Activated T-cell treated with anti-CD3 and anti-CD28 coated beads for 1 hour (primary cell): Measurements from ENCODE around the gene CNTRL.
"Not testable (repeated sequence)": the region's sequence is repeated elsewhere in the genome, so short reads cannot be mapped to it uniquely, and the experiment has no call there.

Experiments
- DNase-seq: peaks from one replicate; pipeline ENCODE4 v3.0.0-alpha.2; 2020; ENCODE audit warnings: low read depth

Gene CNTRL

DNA sequence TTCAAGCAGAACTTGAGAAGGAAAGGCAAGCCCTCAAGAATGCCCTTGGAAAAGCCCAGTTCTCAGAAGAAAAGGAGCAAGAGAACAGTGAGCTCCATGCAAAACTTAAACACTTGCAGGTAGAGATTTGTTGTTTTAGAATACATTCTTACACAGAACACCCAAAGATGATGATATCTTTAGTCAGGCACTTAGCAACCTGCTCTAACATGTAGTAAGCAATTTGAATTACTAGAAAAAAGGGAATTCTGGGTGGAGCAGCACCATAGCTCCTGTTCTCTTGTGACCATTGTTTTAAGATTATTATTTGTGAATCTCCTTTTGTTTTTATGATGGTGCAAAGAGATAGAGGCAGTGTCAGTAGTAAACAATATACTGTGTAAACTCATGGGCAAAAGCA is 63.8 kb downstream of the CNTRL start:
- DNase-seq: no peak

DNA sequence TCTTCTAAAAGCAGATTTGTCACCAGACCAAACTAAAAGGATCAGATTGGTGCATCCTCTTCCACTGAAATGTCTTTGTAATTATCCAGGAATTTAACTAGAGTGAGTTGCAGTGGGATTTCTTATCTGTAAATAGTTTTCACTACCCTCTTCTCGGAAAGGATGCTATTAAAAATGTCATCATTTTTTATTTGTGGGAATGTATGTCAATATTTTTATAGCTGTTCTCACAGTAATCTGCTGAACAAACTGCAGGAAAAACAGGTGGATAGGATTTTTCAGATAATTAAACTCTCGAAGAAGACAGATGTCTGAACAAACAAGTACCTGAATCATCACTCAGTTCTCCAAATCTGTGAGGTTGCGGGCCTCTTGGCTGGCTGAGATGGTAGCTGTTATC is 64.2 kb downstream of the CNTRL start:
- no peak for DNase-seq

DNA sequence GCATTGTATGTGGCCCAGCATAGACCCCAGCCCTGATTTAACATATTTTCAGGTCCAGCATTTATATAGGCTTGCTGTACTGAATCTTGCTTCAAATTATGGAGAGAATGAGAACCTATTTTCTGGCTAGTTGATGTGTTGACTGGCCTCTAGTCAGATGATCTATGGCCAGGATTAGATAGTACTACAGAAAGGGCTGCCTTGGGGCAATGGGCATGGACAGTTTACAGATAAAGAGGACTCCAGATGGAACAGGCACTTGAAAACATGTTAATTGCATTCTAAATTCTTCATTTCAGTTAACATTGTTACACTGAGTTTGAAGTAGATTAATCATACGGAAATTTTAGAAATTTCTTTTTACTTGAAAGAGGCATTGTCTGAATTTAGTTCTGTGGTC is 65.4 kb downstream of the CNTRL start:
- no peak for DNase-seq

DNA sequence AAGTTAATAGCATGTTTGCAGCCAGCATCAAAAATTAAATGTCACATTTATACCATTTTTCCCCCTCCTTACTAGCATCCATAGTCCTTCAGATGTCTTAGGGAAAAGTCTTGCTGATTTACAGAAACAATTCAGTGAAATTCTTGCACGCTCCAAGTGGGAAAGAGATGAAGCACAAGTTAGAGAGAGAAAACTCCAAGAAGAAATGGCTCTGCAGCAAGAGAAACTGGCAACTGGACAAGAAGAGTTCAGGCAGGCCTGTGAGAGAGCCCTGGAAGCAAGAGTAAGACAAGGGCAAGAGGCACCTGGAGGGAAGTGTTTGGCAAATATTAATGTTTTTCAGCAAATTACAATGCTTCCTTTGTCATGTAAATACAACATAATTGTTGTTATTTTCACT is 66.6 kb downstream of the CNTRL start:
- DNase-seq: no peak

DNA sequence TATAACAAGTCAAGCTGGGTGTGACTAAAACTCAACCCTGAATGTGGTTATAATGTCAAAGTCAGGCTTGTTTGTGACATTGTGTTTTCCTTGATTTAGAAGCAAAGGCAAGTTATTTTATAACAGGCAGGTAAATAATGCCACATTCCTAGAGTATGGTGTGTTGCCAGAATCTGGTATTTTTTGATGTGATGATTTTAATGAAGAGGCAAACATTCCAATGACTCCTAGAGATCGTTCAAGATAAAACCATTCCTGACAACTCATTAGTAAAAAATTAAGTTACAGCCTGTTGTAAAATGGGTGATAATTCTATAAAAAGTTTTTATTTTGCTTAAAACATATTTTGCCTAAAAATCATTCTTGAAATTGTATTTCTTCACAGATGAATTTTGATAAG is 67.0 kb downstream of the CNTRL start:
- no peak for DNase-seq

DNA sequence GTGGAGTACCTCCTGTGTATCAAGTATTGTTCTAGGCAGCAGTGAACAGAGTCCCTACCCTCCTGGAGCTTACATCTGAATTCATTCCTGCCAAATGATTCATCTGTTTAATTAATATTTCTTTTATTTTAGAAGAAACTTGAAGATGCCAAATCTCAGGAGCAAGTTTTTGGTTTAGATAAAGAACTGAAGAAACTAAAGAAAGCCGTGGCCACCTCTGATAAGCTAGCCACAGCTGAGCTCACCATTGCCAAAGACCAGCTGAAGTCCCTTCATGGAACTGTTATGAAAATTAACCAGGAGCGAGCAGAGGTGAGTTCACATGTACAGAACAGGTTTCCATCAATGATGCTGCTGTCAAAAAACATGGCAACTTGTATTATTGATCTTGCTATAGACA is 69.0 kb downstream of the CNTRL start:
- no peak for DNase-seq

DNA sequence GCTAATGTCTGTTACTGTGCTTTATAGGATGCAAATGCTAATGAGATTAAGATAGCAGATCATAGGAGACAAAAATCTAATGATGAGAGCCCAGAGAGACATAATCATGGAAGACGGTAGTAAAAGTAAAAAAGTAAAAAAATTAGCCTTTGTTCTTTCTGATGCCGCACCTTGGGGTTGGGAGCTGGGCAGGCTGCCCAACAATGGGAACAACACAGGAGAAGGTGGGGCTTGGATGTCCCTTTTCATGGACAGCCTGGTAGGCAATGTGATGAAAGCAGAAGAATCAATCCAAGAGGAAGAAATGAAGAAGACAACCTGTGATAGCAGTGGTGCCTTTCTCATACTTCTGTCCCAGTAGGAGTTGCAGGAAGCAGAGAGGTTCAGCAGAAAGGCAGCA is 69.7 kb downstream of the CNTRL start:
- no peak for DNase-seq

DNA sequence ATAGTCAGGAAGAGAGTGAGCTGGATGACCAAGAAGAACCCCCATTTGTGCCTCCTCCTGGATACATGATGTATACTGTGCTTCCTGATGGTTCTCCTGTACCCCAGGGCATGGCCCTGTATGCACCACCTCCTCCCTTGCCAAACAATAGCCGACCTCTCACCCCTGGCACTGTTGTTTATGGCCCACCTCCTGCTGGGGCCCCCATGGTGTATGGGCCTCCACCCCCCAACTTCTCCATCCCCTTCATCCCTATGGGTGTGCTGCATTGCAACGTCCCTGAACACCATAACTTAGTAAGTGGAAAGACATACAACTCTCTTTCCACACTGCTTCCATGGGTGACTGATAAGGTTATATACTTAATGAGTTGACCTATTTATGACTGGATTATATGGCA is 75.4 kb downstream of the CNTRL start:
- no peak for DNase-seq

DNA sequence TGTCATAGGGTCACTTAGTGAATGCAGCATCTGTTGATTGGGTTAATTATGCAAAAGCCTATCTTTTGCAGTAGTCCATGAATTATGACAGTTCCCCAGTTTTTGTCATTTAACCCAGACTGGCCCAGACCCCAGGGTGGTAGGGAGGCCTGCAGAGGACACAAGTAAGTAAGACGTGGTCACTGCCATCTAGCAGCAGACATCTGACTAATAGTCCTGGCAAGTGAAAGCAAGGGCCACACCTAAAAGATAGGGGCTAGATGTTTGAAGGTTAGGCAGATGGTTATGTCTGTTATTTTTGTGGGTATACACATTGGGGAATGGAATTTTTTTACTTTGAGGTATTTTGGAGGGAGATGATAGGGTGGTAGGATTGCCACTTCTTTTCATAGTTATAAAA is 78.9 kb downstream of the CNTRL start:
- DNase-seq: no peak

DNA sequence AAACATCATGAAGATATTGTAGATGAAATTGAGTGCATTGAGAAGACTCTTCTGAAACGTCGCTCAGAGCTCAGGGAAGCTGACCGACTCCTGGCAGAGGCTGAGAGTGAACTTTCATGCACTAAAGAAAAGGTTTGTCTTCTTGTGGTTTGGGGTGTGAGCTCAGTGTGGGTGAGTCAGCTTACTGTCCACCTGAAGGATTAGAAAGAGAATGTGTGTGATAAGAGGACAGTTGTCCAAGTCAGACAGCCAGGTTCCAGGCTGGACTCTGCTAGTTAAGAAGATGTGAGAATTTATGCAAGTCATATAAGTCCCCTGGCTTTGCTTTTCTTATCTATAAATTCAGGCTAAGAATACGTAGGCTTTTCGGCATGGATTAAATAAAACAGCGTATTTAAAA is 80.0 kb downstream of the CNTRL start:
- no peak for DNase-seq

DNA sequence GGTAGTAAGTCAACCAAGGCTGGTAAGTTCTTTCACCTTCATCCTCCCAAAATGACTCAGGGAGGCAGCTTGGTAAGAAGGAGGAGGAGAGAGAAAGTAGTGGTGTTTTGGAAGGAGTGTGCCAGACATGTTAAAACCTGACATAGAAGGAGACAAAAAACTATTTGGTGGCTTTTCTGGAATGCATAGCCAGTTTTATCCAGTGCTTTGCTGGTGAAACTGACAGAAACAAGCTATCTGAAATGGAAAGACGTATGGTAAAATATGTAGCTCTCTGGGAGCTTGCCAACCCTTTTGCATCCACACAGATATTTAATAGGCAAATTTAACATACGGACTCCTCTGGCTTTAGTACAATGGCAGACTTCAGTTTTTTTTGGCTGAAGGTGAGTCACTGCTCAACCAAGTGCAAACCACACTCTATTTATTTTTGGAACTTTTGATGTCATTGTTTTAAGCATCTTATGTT is 81.5 kb downstream of the CNTRL start:
- no peak for DNase-seq

DNA sequence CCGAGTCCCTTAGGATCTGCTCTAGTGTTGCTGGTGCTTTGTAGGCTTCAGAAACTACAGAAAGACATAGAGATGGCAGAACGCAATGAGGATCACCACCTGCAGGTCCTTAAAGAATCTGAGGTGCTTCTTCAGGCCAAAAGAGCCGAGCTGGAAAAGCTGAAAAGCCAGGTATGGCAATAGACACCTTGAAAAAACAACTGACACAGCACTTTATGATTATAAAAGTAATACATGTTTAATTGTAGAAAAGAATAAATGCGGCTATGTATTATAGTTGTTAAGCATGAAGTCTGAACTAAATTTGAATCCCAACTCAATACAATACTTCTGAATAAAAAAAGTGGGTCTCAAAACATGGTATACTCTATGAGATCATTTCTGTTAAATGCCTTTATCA is 83.2 kb downstream of the CNTRL start:
- DNase-seq: no peak

DNA sequence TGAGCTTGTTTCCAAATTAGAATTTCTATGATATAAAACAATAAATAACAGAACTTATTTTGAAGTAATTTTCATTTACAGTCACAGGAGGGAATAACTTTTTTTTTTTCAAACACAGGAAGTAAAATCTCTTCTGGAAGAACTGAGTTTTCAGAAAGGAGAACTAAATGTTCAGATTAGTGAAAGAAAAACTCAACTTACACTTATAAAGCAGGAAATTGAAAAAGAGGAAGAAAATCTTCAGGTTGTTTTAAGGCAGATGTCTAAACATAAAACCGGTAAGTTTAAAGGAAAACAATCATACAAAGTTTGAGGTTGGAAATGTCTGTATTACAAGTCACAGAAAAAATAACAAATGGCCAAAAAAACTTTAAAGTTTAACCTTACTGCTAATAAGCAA is 85.3 kb downstream of the CNTRL start:
- DNase-seq: no peak

DNA sequence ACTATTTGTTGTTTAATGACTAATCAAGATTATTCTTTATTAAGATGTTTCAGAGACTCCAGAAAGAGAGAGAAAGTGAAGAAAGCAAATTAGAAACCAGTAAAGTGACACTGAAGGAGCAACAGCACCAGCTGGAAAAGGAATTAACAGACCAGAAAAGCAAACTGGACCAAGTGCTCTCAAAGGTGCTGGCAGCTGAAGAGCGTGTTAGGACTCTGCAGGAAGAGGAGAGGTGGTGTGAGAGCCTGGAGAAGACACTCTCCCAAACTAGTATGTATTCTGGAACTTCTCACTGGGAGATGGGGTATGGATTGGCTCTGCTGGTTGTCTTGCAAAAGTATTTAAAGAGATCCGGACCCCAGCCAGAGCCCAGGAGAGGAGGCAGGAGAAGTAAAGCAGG is 93.3 kb downstream of the CNTRL start:
- no peak for DNase-seq

DNA sequence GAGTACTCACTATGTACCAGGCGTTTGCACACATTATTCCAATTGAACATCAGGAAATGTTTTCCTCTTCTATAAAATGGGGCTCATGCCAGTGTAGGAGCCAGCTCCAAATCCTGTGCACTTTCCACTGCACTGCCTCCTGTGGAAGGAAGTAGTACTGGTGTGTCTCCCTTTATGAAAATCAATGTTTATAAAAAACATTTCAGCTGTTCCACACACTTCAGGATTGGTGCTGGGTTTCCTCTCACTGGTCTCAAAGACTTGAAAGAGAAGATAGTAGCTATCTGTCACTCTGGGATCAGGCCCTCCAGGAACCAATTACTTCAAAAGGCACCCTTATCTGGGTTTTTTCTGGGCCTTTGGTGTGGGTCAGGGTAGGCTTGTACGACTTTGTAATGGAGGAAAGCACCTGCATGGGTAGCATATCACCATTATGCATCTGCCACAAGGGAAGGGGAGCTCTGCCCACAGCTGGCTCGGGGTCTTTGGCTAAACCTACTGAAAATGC is 94.4 kb downstream of the CNTRL start:
- no peak for DNase-seq

DNA sequence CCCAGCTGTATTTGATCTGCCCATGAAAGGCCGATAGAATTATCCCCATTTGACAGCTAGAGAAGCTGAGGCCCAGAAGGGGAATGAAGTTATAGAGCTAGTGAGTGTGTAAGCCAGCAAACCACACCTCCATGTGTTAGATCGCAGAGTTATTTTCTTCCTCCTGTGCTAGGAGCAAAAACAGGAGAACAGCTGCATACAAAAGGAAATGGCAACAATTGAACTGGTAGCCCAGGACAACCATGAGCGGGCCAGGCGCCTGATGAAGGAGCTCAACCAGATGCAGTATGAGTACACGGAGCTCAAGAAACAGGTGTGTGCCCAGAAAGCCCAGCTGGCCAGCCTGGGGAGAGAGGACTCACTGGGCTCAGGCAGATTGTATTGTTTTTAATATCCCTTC is 96.5 kb downstream of the CNTRL start:
- DNase-seq: no peak

DNA sequence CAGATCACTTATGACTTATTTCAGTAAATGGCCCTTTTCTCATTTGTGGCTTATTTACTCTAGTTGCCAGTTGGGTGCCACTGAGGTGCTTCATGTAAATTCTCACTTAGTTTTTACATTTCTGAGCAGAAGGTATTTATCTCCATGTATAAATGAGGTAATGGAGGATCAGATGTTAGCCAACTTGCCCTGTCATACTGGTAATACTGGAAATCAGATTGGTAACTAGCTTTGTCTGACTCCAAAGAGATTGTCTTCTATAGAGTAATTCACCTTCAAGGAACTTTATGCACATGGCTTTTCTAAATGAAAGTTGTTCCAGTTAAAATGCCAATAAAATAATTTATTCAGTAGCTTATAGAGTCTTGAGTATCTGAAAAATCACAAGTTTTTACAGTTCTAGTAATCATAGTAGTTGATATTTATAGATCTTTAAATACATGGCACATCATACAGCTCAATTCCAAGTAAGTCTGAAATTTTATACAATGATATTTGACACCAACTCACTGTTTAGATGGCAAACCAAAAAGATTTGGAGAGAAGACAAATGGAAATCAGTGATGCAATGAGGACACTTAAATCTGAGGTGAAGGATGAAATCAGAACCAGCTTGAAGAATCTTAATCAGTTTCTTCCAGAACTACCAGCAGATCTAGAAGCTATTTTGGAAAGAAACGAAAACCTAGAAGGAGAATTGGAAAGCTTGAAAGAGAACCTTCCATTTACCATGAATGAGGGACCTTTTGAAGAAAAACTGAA is 98.2 kb downstream of the CNTRL start:
- no peak for DNase-seq

DNA sequence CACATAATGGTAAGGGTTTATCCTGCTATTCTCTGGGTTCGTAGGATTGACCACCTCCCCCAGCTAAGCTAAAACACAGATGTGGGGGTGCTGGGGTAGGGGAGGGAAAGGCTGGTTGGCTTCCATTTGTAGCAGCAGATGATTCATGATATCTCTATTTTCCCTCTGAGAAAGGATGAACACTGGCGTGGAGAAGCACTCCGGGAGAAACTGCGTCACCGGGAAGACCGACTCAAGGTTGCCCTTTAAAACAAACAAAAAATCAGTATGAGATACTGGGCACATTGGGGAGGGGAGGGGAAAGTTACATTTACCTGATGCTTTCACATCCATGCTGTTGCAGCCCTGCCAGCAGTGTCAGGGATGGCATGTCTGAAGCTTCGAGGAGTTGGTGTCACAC is 98.7 kb downstream of the CNTRL start:
- DNase-seq: no peak

DNA sequence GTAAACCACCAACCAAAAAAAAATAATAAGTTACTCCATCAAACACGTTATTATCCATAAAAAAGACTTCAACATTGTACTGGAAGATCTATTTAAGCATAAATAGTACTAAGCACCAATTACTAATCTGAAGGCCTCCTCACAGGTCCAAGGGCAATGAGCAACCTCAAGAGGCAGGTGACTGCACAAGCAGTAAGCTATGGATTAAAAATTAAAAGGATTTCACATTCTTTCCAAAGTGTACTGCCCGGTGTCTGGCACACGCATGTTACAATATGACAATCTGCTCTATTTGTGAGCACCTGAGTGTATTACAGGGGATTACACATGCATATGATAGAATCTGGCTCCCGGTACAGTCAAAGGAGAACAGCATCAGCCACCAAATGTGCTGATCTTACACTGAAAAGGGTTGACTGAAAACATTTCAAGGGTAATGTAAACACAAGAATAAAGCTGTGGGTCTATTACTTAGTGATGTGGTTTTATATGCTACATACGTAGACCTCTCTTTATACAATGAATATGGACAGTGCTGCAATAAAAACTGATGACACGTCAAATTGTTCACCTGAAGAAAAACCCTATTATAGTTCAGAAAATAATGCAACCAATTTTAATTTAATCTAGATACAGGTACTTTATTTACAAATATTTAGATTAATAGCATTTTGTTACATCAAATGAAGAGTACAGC is 104.1 kb downstream of the CNTRL start:
- no peak for DNase-seq

DNA sequence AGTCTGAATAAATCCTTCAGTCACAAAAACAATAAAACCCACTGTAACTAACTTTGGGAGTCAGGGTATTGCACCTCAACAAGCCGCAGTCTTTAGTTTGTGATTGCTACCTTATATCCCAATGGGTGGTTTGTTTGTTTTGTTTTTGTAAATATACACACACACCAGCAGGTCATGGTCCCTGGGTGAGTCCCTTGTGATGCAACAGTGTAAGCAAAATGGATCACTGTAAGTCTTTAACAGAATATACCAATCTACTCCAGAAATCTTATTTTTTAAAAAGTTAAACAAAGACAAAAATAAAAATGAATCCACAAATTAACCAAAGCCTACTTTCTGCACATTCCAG is 104.6 kb downstream of the CNTRL start:
- DNase-seq: not testable (repeated sequence)

DNA sequence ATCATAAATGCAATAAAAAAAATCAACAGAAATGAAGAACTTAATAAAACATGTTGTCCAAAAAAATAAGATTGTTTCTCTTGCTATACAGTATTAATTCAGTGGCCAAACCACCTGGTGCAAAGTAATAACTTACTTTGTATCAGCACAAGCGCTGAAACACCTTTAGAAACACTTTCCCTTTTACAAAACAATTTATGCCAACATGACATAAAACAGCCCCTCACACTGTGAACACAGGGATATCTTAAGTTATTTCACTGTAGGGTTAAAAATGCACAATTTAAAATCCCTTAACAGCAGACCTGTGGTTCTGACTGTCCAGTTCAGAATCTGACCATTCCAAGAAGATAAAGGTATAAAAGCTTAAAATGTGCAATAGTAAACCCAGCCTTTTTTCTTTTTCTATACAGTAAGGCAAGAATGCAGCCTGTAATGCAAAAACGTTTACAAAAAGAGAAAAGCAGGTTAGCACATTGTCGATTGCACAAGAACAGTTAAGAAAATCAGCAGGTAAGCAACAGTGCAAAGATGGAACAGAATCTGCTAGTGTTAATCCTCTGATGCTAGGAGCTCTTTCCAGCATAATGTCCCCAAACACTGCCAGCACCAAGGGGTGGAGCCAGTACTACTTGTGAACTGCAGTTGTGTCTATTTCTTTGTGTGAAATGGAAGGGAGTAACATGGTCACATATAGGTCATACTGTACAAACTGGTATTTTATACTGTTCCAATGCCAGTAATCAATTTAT is 105.4 kb downstream of the CNTRL start:
- DNase-seq: no peak

DNA sequence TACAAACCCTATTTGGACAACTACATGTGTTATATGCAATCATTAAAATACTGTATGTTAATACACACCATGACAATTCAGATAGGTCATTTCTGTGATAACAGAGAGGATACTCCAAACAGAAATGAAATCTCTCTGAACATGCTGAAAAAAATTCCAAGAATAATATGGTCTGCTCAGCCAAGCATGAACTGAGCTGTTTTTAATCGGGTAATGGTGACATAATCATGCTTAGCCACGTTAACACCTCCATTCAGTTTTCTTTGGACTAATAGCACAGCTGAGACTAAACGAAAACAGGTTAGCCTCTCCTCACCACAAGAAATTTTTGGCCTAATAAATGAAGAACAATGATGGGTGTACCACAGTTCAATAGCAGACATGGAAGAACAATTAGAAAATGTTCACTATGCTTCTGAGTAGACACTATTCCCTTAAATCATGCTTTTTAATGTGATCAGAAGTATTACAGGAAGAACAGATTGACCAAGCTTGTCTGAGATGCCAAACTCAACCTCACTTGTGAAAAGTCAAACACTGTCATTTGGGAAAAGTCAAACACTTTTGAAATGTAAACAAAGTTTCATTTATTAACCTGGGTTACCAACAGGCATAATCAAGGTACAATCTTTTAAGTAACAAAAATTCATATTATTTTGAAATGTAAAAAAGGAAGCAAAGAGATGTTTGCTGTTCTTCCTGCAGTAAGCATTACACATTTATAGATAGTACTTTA is 107.5 kb downstream of the CNTRL start:
- DNase-seq: no peak
